Raji (cell line): ENCODE results near the gene NTRK2.

Source experiments
- POLR2A ChIP-seq: IDR thresholded peaks from 2 replicates; pipeline ENCODE4 v1.6.1; 2011; ENCODE audit warnings: low read depth, low read length, control low read depth; ENCODE audit not compliant: insufficient read depth

Gene NTRK2

DNA sequence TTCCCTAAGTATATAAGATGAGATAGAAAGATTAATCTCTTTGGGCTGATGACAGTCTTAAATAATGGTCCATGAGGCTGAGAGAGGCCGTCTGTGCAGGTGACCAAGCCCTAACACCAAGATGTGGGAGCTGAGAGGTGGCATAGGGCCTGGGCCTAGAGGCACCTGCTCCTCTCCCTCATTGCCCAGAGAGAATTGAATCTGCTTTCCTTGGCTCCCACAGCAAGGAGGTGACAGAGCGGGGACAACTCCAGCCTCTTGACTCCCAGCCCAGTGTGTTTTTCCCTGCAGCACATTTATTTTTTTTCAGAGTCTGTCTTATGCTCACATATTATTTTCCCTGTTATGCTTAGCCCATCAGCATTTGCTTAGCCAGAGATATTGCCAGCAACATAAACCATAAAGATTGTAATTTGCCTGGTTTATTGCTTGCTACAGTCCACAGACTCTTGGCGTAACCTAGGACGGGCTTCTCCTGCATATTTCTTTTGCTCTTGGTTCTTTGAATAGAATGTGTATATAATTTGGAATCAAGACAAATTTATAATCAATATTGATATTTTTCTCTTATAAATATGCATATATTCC, 105.6 kb downstream of the NTRK2 start:
- TF ChIP-seq POLR2A = no peak

DNA sequence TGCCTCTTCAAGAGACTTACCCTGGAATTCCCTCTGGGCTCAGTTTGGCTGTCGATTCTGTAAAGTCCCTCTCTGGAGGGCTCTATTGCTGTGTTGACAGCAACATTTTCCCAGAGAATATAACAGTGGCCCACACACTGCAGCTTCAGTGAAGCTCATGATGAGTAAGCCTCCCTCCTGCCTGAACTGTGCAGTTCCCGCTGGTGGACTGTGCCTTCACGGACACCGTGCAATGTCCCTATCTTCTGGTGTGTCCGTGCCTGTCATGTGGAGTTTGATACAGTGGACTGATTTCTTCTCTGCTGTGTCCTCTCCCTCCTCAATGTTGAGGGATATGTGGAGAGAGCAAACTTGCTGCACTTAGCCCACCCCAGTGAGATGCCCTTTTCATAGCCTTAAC, 109.0 kb downstream of the NTRK2 start:
- TF ChIP-seq POLR2A = no peak

- TF ChIP-seq POLR2A = no peak
Measured at GRCh38 chr9:84779883-84780282, 110.4 kb downstream of the NTRK2 start.

- TF ChIP-seq POLR2A = no peak
Measured at GRCh38 chr9:84780385-84780784, 110.9 kb downstream of the NTRK2 start.

- no peak for TF ChIP-seq POLR2A
Measured at GRCh38 chr9:84781458-84781857, 111.9 kb downstream of the NTRK2 start.

- no peak for TF ChIP-seq POLR2A
Measured at GRCh38 chr9:84781931-84782866, 112.7 kb downstream of the NTRK2 start.

DNA sequence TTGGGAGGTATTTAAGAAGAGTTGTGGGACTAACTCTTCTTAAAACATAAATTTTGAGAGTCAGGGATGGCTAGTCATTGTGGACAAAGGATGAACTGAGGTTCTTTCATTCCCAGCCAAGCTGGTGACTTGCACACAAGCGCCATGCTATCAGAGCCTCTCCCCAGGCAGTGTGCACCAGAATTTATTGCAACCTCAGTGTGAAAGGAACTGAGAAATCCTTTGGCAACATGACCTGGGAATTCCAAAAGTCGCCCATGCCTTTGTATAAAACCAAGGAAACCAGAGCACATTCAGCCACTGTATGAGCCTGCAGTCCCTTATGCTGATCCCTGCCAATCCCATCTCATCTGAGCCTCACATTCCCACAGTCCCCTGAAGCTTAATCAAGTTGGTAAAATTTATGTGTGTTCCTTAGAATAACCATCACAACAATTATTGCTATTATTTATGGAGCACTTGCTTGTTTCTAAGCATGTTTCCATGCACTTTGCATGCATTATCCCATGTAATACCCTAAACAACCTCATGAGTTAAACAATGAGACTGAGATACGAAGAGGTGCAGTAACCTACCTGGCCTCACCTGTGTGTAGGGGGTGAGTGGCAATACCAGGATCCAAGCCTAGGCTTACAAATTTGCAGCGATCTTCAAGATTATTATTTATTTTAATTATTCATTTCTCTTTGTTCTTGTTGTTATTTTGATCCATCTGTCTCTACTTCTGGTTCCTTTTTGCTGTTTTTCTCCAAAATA, 116.4 kb downstream of the NTRK2 start:
- no peak for TF ChIP-seq POLR2A

DNA sequence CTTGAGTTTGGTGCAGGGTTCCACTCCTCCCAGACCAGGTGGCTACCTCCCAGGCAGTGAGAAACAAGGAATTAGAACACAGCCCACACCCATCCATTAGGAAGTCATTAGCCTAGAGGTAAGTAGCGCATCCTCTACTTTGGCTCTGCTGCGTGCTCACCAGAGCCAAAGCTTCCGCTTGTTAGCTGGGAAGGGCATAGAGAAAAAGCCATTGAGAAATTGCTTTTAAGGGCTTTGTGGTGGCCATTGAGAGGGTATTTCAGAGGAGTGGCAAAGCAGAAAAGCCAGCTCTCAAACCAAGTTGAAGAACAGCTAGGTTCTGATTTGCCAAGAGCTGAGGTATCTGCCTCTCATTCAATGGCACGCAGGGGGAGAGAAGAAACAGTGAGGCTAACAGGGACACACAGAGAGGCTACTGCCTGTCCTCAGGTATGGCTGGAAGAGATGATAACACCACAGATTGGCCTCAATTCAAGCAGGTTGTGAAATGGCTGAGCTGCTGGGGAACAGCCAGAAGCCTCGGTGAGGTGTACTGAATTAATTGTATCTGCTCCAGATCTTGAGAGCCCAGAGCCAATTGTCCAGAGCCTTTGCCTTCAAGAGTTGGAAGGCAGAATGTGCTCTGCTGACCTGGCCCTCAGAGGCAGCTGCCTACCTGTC, 119.4 kb downstream of the NTRK2 start:
- no peak for TF ChIP-seq POLR2A

GRCh38 chr9:84789463-84789830, 119.9 kb downstream of the NTRK2 start:
- no peak for TF ChIP-seq POLR2A

DNA sequence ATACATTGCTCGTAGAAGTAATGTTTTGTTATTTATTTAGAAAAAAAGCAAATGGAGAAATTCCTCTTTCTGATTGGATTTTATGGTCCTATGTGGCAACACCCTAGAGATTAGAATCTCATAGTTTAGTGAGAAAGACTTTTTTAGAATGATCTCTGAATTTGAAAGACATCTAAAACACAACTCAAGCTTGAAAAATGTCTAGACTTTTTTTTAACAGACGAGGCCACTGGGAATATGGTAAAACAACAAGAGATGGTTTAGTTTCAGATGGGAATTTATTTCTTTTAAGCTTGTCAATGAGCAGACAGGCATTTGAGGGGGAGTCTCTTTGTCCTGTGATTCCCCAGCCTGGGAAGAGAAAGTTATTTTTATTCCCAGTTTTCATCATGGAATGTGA, 122.1 kb downstream of the NTRK2 start:
- no peak for TF ChIP-seq POLR2A

GRCh38 chr9:84793251-84793650, 123.7 kb downstream of the NTRK2 start:
- TF ChIP-seq POLR2A = no peak

DNA sequence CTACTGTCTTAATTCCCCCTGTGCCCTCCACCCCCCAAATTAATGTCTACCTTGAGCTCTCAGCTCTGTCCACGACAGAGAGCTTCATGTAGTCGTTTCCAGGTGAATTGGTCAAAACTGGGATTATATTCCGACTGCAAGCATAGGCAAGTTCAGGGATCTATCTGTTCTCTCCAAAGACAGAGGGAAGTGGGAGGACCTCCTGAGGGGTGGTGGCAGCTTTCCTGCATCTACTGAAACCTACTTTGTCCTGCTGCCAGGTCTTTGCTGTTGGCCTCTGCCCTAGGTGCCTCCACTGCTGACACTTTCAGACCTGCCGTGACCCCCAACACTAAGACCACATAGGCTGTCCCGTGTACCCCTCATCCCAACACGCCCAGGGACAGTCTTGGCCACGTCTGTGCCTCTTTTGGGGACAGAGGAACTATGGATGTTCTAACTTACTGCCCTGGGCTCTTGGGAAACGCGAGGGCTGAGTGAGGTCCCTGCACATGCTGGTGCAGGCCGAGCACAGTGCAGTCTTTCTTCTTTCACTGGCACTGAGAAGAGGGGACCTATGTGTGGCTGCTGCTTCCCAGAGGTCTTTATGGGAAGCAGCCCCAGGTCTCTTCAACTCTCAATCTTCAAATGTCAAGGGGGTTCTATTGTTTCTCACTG, 125.6 kb downstream of the NTRK2 start:
- TF ChIP-seq POLR2A = no peak

DNA sequence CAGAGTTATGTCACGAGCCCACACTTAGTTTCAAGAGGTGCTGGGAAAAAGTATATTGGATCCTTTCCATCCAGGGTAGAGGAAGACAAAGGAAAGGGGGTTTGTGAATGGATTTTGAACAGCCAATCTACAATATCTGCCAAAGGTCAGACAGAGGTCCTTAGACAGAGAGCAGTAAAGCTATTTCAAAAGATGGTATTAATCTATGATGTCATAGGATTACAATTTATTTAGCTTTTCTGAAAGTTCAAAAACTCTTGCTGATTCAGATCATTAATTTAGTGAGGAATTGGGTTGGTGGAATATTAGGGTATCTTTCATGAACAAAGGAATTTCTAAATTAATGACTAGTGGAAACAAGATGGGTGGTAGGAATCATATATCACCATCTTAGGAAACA, 126.9 kb downstream of the NTRK2 start:
- no peak for TF ChIP-seq POLR2A

GRCh38 chr9:84799251-84799650, 129.7 kb downstream of the NTRK2 start:
- no peak for TF ChIP-seq POLR2A
